GM18909 (cell line): ENCODE measurements around the gene PI4KA.

ENCODE experiments used
- ATAC-seq: cut with Tn5 transposase; IDR thresholded peaks from one replicate; pipeline ENCODE4 v1.9.1; 2021; ENCODE audit warnings: mild to moderate bottlenecking; ENCODE audit not compliant: unreplicated experiment, poor library complexity

PI4KA gene

DNA sequence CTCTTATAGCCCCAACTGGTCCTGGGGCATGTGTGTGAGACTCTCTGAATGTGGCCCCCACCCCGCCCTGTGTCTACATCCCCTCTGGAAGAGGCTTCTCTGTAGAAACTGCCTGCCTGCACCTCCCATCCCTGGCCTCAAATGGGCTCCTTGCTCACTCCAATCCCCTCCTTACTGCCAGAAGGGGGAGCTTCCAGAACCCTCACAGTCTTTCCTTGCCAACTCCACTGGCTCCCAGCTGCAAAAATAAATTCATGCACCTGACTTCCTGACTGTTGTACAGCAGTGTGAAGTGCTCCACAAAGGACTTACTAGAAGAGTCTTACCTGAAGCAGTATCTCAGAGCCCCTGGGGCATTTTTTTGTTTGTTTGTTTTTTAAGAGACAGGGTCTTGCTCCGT lies 99.9 kb downstream of the PI4KA start:
- no peak for ATAC-seq

- ATAC-seq, result no peak
These were observed 101.8 kb downstream of the PI4KA start for GRCh38 chr22:20756846-20757245.

DNA sequence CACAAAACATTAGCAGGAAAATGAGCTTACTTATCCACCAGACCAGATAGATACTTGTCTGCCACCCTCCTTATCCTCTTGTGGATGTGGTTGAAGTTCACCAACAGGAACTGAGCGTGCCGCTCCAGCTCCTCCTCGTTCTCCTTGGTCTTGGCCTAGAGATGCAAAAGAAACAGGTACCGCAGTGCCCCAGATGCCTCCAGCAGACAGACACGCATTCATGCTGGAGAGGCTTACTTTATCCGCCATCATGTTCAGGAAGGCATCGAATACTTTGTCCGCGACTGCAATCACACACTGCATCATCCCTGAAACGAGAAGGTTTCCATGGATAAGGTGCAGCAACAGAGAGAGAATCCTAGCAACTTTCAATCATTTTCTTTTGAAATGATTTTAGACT lies 105.7 kb downstream of the PI4KA start:
- no peak for ATAC-seq

GRCh38 chr22:20752104-20752741 lies 106.4 kb downstream of the PI4KA start:
- ATAC-seq, result no peak

DNA sequence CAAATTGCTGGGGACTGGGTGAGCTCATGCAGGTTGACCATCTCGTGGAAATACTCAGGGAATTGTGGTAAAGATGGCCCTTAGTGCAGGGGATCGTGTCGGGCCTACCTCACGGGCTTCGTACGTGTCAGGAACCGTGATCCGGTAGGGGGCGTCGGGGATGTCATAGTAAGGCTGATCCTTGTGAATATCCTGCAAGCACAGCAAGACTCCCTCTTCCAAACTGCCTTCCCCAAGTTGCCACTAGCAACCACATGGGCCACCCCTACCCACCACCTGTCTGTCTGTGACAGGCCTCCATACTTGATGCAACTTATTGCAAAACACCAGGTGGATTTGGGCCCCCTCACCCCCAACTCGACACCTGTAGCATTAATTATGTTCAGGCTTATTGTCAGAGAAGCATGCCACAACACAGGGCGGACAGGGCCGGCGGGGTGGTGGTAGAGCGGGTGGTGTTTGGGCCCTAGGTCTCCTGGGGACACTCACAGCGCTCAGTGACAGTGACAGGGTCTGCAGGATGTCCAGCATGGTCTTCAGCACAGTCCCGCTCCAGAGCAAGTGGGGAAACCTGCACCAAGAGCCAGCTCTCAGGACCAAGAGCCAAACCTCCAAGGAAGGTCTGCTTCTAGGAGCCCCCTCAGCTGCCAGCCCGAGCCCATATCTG lies 107.3 kb downstream of the PI4KA start:
- ATAC-seq, result no peak

DNA sequence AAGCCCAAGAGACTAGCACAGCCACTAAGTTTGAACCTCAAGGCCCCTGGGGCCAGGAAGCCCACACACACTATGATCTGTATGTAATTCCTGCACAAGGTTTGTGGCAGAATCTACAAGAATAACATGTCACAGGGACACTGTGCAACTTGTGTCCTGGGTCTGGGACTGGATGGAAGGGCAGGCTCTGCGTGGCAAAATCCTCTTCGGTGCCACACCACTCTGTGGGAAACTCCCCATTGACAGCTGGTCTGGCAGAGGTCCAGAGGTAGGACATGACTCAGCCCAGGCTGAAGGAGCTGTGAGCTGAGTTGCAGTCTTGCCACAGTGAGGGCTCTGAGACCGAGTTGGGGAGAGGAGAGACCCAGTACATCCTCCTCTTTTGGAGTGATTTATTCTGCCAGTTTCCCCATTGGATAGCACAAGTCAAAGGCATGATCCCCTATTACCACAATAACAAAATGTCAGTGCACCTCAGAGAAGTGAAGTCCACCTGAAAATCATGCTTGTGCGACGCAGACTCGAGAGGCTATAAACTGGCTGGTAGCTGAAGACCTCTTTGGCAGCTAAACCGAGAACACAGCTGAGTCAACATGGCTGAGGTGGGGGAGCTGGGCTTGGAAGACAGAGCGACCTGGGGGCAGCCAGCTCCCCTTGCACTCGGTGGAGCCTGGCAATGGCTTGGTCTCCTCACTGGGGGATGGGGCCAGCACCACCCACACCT lies 108.0 kb downstream of the PI4KA start:
- peak; percentile 45 for ATAC-seq

DNA sequence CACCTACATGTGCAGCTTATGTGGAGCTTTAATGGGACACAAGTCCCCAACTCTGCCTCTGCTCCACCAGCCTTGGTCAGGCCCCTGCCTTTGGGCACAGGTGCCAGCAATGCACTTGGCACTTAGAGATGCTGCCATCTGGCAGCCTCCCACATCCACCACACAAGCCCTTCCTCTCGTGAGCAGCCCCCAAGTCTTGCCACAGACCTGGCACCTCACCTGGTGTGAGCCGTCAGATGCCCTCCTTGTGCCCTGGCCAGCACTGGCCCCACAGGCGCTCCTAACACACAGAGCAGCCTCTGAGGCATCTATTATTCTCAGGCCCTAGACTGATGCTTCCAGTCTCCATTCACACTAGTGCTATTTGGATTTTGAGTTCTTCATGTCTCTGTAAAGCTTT lies 109.2 kb downstream of the PI4KA start:
- no peak for ATAC-seq

GRCh38 chr22:20748731-20749428 lies 109.7 kb downstream of the PI4KA start:
- ATAC-seq, result peak; percentile 64

DNA sequence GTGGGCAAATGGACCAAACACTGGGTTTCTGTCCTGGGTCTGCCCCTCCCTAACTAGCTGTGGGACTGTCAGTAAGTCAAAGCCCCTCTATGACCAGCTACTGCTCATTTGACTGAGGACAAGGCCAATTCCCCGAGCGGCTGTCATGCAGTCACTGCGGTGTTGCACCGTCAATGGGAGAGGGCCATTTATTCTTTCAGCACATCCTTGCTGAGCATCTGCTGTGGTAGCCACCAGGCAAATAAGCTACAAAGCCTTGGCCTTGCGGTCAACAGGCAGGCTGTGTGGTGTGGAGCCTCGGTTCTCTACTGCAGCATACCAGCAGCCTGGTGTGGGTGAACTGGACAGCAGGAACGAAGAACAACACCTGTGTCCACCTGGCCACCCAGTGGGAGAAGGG lies 110.5 kb downstream of the PI4KA start:
- ATAC-seq, result no peak

- ATAC-seq, result no peak
These were observed 111.4 kb downstream of the PI4KA start for GRCh38 chr22:20747223-20747622.

DNA sequence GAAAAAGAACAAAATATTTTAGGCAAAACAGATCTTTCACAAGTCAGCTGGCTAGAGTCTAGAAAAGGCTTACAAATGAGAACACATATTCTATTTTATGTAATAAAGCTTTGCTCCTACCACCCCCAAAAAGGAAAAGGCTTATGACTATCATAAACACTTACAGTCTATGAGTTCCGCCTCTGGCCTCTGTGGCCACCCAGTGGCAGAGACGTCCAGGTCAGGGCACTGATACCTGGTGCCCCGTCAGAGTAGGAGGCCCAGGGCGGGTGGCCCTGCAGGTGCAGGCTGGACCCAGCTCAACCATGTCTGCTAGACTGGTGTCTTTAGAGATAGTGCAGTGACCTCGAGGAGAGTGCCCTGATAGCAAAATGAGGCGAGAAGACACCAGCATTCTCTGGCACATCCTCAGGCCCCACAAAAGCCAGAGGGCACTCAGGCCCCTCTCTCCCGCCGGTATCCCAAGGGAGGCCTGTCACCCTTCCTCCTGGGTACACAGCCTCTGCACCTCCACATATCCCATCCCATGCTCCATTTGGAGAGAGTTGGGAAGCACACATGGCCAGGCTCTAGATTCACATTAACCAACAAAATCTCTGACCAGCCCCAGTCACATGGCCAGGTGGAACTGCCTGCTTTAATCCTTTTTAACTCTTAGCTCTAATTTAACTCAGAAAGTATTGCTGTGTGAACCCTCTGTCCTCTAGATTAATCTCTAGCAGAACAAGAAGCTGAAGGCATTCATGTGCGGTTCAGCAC lies 112.0 kb downstream of the PI4KA start:
- ATAC-seq, result no peak

GRCh38 chr22:20745119-20745518 lies 113.5 kb downstream of the PI4KA start:
- ATAC-seq, result no peak

DNA sequence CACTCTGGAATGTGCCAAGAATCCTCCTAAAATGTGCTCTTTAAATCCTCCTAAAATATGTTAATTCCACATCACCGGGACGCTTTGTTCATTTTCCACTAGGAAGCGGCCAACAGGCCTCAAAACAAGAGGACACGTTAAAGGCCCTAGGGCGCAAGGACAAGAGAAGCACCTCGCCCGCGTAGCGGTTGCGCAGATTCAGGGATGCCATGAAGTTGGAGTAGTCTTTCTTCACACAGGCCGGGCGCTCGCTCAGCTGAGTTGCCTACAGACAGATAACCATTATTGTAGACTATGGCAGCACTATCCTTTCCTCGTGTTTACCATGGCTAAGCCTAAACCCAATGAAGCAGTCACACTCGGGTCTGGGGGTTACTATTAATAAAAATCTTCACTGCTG lies 114.2 kb downstream of the PI4KA start:
- ATAC-seq, result no peak

- no peak for ATAC-seq
These were observed 115.8 kb downstream of the PI4KA start for GRCh38 chr22:20742764-20743163.

- no peak for ATAC-seq
These were observed 116.7 kb downstream of the PI4KA start for GRCh38 chr22:20741634-20742581.

GRCh38 chr22:20741008-20741633 lies 117.5 kb downstream of the PI4KA start:
- no peak for ATAC-seq

- no peak for ATAC-seq
These were observed 118.2 kb downstream of the PI4KA start for GRCh38 chr22:20740222-20740951.
